Gastrocnemius medialis (tissue), 4 donors: ENCODE measurements around the gene AHDC1. TPM values are rescaled to one million over a fixed set of nuclear protein-coding genes. Genes with fewer than 3 reads are reported as not detected.
A peak's percentile ranks its signal among the peaks of the same experiment; 100 is the strongest.

Source experiments
- ATAC-seq, 2 donors: fragments of 150-250 bp; one replicate each; pipeline ENCODE4 v1.9.1; 2016
- DNase-seq, 2 donors: peaks; one replicate each; pipeline ENCODE4 v3.0.0-alpha.2; 2019
- H3K27ac ChIP-seq, 4 donors: fragments of 200-600 bp; sonication (generic); 1 replicate in 1 of 4; 2 replicates in 3 of 4; pipeline ENCODE4 v1.5.1; 2016 to 2018; ENCODE audit warnings: mild to moderate bottlenecking in 2 of 4, moderate library complexity in 1 of 4
- H3K27me3 ChIP-seq, 3 donors: fragments of 200-600 bp; sonication (generic) in 2 of 3; 1 replicate in 1 of 3; 2 replicates in 2 of 3; pipeline versions ENCODE4 v1.5.1 to v1.6.0; 2016 to 2019; ENCODE audit warnings: mild to moderate bottlenecking in 1 of 3, moderate library complexity in 1 of 3
- H3K36me3 ChIP-seq, 2 donors: fragments of 200-600 bp; sonication (generic) in 1 of 2; one replicate each; pipeline ENCODE4 v1.5.1; 2017 to 2018
- H3K4me1 ChIP-seq, 2 donors: fragments of 200-600 bp; sonication (generic) in 1 of 2; one replicate each; pipeline ENCODE4 v1.5.1; 2016 to 2017; ENCODE audit warnings: mild to moderate bottlenecking in 2 of 2
- H3K4me3 ChIP-seq, 4 donors: fragments of 200-600 bp; sonication (generic) in 3 of 4; 1 replicate in 1 of 4; 2 replicates in 3 of 4; pipeline ENCODE4 v1.5.1; 2016 to 2019; ENCODE audit warnings: mild to moderate bottlenecking in 2 of 4
- H3K9me3 ChIP-seq, 3 donors: fragments of 200-600 bp; sonication (generic) in 2 of 3; 1 replicate in 1 of 3; 2 replicates in 2 of 3; pipeline ENCODE4 v1.5.1; 2016 to 2019
- POLR2A ChIP-seq, 2 donors: fragments of 450-650 bp; IDR thresholded peaks; one replicate each; pipeline ENCODE4 v1.6.1; 2017; ENCODE audit warnings: antibody characterized with exemption in 2 of 2, mild to moderate bottlenecking in 2 of 2, moderate library complexity in 2 of 2
- in situ Hi-C, 4 donors: fragments of 200-750 bp; cut with MboI; loops; one replicate each; pipeline versions ENCODE4 v1.15.0 to v1.8.0; 2017; ENCODE audit warnings: low sequenced_read_pairs in 4 of 4
- intact Hi-C: fragments of 100-400 bp; cut with DNase I; formaldehyde crosslinking; loops from one replicate; pipeline ENCODE4 v1.15.1; 2023; ENCODE audit warnings: low total_unique reads
- total RNA-seq, 4 donors: library from RNA; depleted of rRNA; stranded (reverse); fragments of >200 nt; gene quantifications; one replicate each; pipeline versions ENCODE4 v1.1.0 to v1.2.3, GENCODE V29; 2016
- TF ChIP-seq, protein P1 (sequence below), 5 experiments: fragments of 450-650 bp in 3 of 5; fragments of 200-600 bp in 2 of 5; sonication (generic) in 2 of 5; IDR thresholded peaks in 4 of 5; conservative IDR thresholded peaks in 1 of 5; 1 replicate in 4 of 5; 2 replicates in 1 of 5; pipeline ENCODE4 v1.5.1; 2016 to 2019; ENCODE audit warnings: antibody characterized with exemption in 5 of 5, mild to moderate bottlenecking in 3 of 5, moderate library complexity in 3 of 5

Gene AHDC1
- total RNA-seq, 4 donors from 2014 or later, result 22.2 to 57.9 (median 35.2) TPM

DNA sequence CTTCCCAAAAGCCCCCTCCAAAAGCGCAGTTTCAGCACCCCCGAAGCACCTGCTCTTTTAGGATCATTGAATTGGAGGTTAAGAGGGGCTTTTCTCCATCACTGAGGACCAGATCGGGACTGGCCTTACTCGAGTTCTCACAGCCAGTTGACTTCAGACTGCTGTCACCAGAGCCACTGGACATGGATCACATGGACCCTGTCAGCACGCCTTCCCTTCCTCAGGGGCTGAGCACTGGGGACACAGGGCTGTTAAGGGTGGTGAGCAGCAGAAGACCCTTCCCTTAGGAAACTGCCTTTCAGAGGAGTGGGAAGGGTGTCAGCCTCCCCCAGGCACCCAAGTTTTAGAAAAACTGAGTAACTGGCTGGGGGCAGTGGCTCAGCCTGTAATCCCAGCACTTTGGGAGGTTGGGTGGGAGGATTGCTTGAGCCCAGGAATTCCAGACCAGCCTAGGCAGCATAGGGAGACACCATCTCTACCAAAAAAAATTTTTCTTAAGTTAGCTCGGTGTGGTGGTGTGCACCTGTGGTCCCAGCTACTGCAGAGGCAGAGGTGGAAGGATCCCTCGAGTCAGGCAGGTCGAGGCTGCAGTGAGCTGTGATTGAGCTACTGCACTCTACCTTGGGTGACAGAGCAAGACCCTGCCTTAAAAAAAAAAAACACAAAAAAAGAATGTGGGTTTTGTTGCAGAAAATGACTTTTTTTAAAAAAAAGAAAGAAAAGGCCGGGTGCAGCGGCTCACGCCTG, 31.6 kb upstream of the AHDC1 start:
- no peaks in the 10 kb centered on the region for H3K36me3 ChIP-seq
- peak overlapping the region in 3 of 4 donors; percentile 50 to 57 (median 53) for H3K4me3 ChIP-seq
- H3K9me3 ChIP-seq, result no peaks in the 10 kb centered on the region
- peak overlapping the region; percentile 68 to 84 (median 80) for H3K27ac ChIP-seq
- peaks cover 14 to 21% (median 21%) of the 10 kb centered on the region in 3 donors for H3K27me3 ChIP-seq
- intact Hi-C loops (no loop called here), in situ Hi-C loops (no loop called here)
- no peak for ATAC-seq
- TF ChIP-seq, protein P1, sequence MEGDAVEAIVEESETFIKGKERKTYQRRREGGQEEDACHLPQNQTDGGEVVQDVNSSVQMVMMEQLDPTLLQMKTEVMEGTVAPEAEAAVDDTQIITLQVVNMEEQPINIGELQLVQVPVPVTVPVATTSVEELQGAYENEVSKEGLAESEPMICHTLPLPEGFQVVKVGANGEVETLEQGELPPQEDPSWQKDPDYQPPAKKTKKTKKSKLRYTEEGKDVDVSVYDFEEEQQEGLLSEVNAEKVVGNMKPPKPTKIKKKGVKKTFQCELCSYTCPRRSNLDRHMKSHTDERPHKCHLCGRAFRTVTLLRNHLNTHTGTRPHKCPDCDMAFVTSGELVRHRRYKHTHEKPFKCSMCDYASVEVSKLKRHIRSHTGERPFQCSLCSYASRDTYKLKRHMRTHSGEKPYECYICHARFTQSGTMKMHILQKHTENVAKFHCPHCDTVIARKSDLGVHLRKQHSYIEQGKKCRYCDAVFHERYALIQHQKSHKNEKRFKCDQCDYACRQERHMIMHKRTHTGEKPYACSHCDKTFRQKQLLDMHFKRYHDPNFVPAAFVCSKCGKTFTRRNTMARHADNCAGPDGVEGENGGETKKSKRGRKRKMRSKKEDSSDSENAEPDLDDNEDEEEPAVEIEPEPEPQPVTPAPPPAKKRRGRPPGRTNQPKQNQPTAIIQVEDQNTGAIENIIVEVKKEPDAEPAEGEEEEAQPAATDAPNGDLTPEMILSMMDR (IDR thresholded peaks at IDR 0.05 in 4 of 5, conservative IDR thresholded peaks at IDR 0.05 in 1 of 5), result no peak
- TF ChIP-seq POLR2A (IDR thresholded peaks at IDR 0.05), result no peak
- DNase-seq, result no peak
- H3K4me1 ChIP-seq, result peaks cover 11 to 14% of the 10 kb centered on the region in 2 donors

DNA sequence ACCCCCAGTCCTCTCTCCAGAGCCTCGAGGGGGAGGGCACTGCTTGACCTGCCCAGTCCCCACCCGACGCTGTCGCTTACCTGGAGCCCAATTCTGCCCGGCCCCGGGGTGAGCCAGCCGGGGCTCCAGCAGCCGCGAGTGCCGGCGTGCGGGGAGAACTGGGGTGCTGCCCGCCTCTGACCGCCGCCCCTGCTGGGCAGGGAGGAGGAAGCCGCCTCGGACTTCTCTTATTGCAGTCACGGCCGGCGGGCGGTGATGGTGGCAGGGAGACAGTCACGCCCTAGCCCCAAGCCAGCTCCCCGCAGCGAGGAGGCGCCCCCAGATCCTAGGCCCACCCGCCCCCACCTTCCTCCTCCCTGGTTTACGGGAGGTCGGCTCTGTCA, 31.0 kb upstream of the AHDC1 start, which contains the start of gene FGR:
Gene FGR (minus strand): TSS at position 201 of the 383 bp plus-strand sequence. CDS start 11,269 bp downstream, outside the sequence.
- no peaks in the 10 kb centered on the region for H3K9me3 ChIP-seq
- TF ChIP-seq, protein P1 (IDR thresholded peaks at IDR 0.05 in 4 of 5, conservative IDR thresholded peaks at IDR 0.05 in 1 of 5), result no peak
- no peak for TF ChIP-seq POLR2A (IDR thresholded peaks at IDR 0.05)
- intact Hi-C loops, result no loop called here
- H3K4me3 ChIP-seq, result peak within 1 kb of the TSS; percentile 50 to 57 (median 52)
- H3K27me3 ChIP-seq, result peaks cover 14 to 21% (median 21%) of the 10 kb centered on the region in 3 donors
- peaks cover 15 to 19% of the 10 kb centered on the region in 2 donors for H3K4me1 ChIP-seq
- in situ Hi-C loops, result no loop called here
- H3K36me3 ChIP-seq, result no peaks in the 10 kb centered on the region
- DNase-seq, result no peak
- no peak for ATAC-seq
- peak within 1 kb of the TSS; percentile 68 to 84 (median 80) for H3K27ac ChIP-seq

- peak in 1 of 2 donors; percentile 10 for ATAC-seq
- TF ChIP-seq, protein P1 (IDR thresholded peaks at IDR 0.05 in 4 of 5, conservative IDR thresholded peaks at IDR 0.05 in 1 of 5), result peak in 2 of 5 experiments; percentile 10 to 12
- TF ChIP-seq POLR2A (IDR thresholded peaks at IDR 0.05), result peak; percentile 37 to 67
- H3K36me3 ChIP-seq, result no peaks in the 10 kb centered on the region
- intact Hi-C loops, result no loop called here
- H3K27me3 ChIP-seq, result peaks cover 14 to 21% (median 21%) of the 10 kb centered on the region in 3 donors
- no peaks in the 10 kb centered on the region for H3K9me3 ChIP-seq
- H3K27ac ChIP-seq, result peak overlapping the region; percentile 68 to 84 (median 80)
- in situ Hi-C loops, result no loop called here
- peak overlapping the region; percentile 50 to 57 (median 52) for H3K4me3 ChIP-seq
- DNase-seq, result no peak
- peaks cover 15 to 25% of the 10 kb centered on the region in 2 donors for H3K4me1 ChIP-seq
These were observed 30.4 kb upstream of the AHDC1 start for GRCh38 chr1:27634177-27634984.

DNA sequence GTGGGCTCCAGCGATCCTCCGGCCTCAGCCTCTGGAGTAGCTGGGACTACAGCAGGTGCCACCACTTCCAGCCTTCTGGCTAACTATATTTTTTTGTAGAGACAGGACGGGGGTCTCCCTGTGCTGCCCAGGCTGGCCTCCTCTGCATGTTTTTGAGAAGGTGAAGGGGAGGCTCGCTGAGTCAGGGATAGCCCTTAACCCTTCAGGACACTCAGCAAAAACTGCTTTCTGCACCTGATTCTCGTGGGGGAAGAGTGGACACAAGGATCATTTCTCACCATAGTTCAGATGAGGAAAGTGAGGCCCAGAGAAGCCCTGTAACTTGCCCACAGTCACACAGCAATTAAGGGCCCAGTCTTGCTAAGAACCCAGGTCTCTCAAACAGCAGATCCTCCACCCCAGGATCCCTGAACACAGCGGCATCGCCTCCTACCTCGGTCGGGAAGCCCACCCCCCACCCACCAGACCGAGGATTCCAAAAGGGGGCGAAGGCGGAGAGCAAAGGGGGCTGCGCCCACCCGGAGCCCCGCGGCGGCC, 29.8 kb upstream of the AHDC1 start:
- peaks cover 14 to 21% (median 21%) of the 10 kb centered on the region in 3 donors for H3K27me3 ChIP-seq
- peak overlapping the region; percentile 50 to 57 (median 52) for H3K4me3 ChIP-seq
- no peaks in the 10 kb centered on the region for H3K36me3 ChIP-seq
- in situ Hi-C loops (no loop called here), intact Hi-C loops (no loop called here)
- no peaks in the 10 kb centered on the region for H3K9me3 ChIP-seq
- peak overlapping the region; percentile 68 to 84 (median 80) for H3K27ac ChIP-seq
- TF ChIP-seq, protein P1 (IDR thresholded peaks at IDR 0.05 in 4 of 5, conservative IDR thresholded peaks at IDR 0.05 in 1 of 5), result no peak
- no peak for TF ChIP-seq POLR2A (IDR thresholded peaks at IDR 0.05)
- DNase-seq (no peak), ATAC-seq (no peak)
- H3K4me1 ChIP-seq, result peaks cover 19 to 30% of the 10 kb centered on the region in 2 donors
